HG02970 (cell line): ENCODE data around the gene CACTIN.
"Not testable (repeated sequence)": the region's sequence is repeated elsewhere in the genome, so short reads cannot be mapped to it uniquely, and the experiment has no call there.

Experiments used
- ATAC-seq: cut with Tn5 transposase; IDR thresholded peaks from one replicate; pipeline ENCODE4 v1.9.1; 2021; ENCODE audit warnings: mild to moderate bottlenecking, moderate library complexity, moderate number of reproducible peaks; ENCODE audit not compliant: unreplicated experiment, low FRiP score

The CACTIN gene

DNA sequence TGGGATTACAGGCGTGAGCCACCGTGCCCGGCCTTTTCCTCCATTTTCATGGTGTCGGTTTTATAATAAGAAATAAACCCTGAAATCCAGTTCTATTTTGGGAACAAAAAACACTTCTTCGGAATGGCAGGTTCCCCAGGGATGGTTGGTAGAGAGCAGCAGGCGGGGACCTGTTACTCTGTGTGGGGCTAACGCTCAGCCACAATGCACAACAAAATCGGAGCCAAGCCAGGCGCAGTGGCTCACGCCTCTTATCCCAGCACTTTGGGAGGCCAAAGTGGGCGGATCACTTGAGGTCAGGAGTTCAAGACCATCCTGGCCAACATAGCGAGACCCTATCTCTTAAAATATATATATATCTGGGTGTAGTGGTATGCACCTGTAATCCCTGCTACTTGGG is 25.6 kb downstream of the CACTIN start:
- no peak for ATAC-seq

DNA sequence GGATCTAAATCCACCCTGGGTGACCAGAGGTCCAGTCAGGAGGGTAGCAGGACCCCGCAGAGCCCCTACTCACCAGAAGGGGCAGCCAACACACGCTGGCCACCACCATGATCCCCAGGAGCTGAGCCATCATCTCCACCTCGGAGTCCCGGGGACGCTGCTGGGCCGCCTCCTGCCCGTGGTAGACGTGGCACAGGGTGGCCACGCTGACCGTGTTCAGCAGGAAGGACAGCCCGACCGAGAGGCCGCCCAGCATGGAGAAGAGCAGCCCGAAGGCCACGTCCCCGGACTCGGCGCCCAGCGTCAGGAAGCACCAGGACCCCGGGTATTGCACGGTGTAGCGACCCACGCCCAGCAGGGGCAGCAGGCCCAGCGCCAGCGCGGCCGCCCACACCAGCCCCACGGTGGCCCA is 26.8 kb downstream of the CACTIN start:
- no peak for ATAC-seq

DNA sequence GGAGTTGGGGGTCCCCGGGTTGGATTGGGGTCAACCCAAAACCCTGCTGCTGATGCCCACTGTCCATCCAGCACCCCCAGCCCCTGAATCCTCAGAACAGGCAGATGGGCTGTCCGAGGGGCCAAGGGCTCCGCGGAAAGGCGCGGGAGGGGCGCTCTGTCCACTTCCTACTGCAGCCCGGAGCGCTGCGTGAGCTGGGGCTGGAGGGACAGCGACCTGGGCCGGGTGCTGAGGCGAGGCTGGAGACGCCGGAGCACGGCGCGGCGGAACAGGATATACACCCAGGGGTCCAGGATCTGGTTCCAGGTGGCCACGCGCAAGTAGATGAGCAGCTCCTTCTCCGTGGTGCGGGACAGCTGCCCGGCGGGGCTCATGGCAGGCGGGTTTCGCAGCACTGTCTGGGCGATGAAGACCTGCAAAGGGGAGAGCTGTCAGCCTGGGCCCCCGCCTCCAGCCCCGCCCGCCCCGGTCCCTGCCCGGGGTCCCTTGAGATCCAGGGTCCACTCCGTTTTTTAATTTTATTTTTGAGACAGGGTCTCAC is 31.0 kb downstream of the CACTIN start:
- ATAC-seq, result no peak

DNA sequence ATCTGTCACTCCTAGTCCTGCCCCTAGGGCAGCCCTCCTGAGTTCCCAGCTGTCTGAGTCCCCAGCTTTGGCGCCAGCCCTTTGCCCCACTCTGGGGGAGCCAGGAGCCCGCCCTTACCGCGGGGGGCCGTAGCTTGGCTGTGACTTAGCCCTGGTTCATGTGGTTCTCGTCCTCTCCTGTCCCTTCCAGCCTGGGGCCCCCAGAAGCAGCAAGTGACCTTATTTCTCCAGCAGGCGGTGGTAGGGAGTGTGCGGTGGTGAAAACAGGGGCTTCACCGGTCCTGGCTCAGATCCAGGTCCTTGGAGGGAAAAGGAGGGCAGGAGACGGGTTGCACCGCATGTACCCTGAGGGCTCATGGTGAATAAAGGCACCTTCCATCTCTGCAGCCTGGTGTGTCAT is 33.4 kb downstream of the CACTIN start:
- no peak for ATAC-seq

GRCh38 chr19:3591876-3592613 is 34.5 kb downstream of the CACTIN start:
- no peak for ATAC-seq

DNA sequence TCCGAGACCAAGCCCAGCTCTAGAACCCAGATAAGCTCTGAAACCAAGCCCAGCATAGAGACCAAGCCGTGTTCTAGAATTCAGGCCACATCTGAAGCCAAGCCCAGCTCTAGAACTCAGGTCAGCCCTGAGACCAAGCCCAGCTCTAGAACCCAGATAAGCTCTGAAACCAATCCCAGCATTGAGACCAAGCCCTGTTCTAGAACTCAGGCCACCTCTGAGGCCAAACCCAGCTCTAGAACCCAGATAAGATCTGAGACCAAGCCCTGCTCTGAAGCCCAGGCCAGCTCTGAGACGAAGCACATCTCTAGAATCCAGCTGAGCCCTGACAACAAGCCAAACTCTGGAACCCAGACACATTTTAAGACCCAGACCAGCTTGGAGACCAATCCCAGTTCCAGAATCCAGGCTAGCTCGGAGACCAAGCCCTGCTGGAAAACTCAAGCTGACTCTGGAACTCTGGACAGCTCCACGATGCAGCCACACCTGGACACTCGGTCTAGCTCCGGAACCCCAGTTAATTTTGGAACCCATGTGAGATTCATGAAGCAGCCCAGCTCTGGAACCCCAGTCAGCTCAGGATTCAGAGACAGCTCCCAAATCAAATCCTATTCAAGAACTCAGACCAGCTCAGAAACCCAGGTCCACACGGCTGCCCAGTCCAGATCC is 35.5 kb downstream of the CACTIN start:
- ATAC-seq, result no peak

DNA sequence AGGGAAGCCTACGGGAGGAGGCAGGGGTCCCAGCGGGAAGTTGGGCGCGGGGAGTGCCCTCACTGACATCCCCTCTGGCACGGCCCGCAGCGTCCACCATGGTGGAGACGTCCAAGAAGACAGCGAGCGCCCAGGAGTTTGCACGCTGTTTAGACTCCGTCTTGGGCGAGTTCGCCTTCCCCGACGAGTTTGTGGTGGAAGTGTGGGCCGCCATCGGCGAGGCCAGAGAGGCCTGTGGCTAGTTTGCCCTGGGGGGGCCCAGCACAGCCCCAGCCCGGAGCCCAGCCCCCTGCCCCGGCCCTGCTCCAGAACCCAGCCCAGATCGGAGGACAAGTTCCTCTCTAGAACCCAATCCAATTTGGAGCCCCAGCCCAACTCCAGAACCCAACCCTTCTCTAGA is 36.6 kb downstream of the CACTIN start:
- ATAC-seq, result no peak

- no peak for ATAC-seq
Measured at GRCh38 chr19:3589439-3589838, 37.2 kb downstream of the CACTIN start.

DNA sequence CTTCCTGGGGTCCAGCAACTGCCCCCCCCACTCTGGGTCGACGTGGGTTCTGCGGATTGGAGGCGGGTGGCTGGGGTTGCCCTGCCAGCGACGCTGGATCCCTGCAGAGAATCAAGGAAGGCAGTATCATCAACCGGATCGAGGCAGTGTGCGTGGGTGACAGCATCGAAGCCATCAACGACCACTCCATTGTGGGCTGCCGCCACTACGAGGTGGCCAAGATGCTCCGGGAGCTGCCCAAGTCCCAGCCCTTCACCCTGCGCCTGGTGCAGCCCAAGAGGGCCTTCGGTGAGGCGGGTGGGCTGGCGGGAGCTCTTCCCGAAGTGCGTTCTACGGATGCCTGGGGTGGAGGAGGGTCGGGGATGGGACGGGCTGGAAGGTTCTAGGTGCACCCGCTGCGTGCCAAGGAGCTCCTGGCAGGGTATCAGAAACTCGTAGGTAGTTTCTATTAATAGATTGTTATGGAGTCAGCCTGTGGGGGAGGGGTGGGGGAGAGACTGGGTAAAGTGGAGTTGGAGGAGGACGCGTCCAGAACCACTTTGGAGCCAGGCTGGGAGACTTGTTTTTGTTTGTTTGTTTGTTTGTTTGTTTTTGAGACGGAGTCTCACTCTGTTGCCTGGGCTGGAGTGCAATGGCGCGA is 39.8 kb downstream of the CACTIN start:
- ATAC-seq, result no peak

DNA sequence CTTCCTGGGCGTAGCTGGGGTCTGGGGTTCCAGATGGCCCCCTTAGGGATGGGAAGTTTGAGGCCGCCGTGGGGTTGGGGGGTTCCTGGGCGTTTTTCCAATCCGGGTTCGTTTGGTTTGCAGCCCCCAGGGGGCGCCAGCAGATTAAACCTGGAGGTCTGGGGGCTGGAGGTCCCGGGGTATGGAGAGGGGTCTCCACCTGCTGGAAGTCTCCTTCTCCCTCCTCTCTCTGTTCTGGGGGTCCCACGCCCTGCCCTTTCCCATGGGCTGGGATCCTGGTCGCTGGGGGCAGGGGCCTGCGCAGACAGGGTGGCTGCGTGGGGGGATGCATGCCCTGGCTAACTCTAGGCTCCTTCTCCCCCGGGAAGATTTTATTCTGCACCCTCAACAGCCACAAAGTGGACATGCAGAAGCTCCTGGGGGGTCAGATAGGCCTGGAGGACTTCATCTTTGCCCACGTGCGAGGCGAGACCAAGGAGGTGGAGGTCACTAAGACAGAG is 40.4 kb downstream of the CACTIN start:
- no peak for ATAC-seq

GRCh38 chr19:3585301-3586126 is 41.1 kb downstream of the CACTIN start, which contains the start of gene GIPC3:
Gene GIPC3 (plus strand): TSS chr19:3585478. CDS start chr19:3585598, 120 bp downstream.
- no peak for ATAC-seq

DNA sequence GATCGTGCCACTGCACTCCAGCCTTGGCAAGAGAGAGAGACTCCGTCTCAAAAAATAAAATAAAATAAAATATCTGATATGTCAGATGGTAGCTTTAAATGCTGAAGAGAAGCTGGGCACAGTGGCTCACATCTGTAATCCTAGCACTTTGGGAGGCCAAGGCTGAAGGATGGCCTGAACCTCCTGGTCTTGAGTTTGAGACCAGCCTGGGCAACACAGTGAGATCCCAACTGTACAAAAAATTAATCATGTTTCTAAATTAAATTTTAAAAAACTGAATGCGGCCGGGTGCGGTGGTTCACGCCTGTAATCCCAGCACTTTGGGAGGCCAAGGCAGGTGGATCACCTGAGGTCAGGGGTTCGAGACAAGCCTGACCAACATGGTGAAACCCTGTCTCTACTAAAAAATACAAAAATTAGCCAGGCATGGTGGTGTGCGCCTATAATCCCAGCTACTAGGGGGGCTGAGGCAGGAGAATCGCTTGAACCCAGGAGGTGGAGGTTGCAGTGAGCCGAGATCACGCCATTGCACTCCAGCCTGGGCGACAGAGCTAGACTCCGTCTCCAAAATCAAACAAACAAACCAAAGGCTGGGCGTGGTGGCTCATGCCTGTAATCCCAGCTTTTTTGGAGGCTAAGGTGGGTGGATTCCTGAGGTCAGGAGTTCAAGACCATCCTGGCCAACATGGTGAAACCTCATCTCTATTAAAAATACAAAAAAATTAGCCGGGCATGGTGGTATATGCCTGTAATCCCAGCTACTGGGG is 42.4 kb downstream of the CACTIN start:
- ATAC-seq, result not testable (repeated sequence)

GRCh38 chr19:3581792-3582191 is 44.8 kb downstream of the CACTIN start:
- not testable (repeated sequence) for ATAC-seq

- ATAC-seq, result no peak
Measured at GRCh38 chr19:3580156-3580934, 46.2 kb downstream of the CACTIN start.

DNA sequence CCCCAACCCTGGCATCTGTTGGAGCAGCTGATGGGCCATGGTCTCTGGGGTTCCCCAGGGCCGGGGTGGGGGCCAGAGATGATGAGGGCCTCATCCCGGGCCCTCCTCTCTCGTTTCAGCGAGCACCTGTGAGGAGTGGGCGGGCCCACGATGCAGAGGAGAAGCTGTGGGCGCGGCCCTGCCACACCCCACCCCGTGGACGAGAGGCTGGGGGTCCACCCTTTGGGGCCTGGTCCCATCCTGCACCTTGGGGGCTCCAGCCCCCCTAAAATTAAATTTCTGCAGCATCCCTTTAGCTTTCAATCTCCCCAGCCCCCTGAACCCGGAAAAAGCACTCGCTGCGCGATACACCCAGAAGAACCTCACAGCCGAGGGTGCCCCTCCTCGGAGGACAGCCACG is 48.2 kb downstream of the CACTIN start:
- ATAC-seq, result no peak

DNA sequence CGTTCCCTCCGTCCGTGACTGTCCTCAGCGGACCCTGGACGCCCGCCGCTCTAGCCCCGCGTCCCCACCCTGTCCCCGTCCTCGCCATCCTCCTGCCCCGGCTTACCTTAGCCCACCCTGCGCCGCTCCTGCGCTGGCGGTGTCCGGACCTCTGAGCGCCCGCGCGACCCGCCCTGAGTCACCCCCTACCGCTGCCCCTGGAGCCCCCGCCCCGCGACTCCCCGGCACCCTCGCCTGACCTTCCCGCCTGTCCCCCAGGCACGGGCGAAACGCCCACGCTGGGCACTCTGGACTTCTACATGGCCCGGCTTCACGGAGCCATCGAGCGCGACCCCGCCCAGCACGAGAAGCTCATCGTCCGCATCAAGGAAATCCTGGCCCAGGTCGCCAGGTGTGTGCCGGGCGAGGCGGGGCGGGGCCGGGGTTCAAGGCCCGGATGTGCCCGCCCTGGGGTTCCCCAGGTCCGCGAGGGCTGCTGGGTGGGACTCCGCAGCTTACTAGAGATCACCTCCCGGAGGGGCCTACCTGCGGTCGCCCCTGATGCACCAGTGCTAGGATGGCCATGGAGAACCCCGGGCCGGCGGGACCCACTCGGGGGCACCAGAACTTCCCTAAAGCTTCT is 48.8 kb downstream of the CACTIN start:
- no peak for ATAC-seq

DNA sequence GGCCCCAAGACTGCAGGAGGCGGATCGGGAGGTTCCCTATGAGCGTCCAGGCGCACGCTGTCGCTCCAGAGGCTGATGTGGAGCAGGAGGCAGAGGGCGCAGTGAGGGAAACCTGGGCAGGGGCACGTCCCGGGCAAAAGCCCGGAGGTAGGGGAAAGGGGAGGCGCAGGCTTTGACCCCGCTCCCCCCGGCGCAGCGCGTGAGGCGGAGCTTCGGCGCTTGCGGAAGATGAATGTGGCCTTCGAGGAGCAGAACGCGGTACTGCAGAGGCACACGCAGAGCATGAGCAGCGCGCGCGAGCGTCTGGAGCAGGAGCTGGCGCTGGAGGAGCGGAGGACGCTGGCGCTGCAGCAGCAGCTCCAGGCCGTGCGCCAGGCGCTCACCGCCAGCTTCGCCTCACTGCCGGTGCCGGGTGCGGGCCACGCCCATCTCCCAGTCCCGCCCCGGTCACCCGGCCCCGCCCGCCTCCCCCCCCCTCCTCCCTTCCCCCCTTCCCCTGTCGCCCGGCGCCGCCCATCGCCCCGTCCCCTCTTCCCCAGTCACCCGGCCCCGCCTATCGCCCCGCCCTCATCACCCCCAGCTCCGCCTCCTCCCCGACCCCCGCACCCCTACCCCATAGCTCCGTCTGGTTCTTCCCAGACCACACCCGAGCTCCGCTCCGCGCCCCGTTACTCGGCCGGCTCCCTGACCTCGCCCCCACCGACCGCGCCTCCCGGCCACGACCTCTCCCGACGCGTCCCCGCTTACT is 49.7 kb downstream of the CACTIN start:
- ATAC-seq, result no peak
